GM12878 (cell line): ENCODE measurements around the gene FPGS. TPM values are rescaled to one million over a fixed set of nuclear protein-coding genes. Genes with fewer than 3 reads are reported as not detected.

Source experiments
- BACH1 ChIP-seq: fragments of 450-650 bp; IDR thresholded peaks from 2 replicates; pipeline ENCODE4 v1.6.1; 2017; ENCODE audit warnings: mild to moderate bottlenecking, borderline replicate concordance
- CBFB ChIP-seq: IDR thresholded peaks from 2 replicates; pipeline ENCODE4 v1.6.1; 2016; ENCODE audit warnings: antibody characterized with exemption, low read depth
- HDGF ChIP-seq: fragments of 450-650 bp; IDR thresholded peaks from 2 replicates; pipeline ENCODE4 v1.6.1; 2016; ENCODE audit warnings: antibody characterized with exemption
- JUNB ChIP-seq: IDR thresholded peaks from 2 replicates; pipeline ENCODE4 v1.6.1; 2016; ENCODE audit warnings: antibody characterized with exemption, mild to moderate bottlenecking
- KAT2A ChIP-seq: conservative IDR thresholded peaks from 2 replicates; pipeline ENCODE4 v1.6.1; 2011; ENCODE audit warnings: low read depth, low read length; ENCODE audit not compliant: control insufficient read depth
- KLF5 ChIP-seq: fragments of 450-650 bp; IDR thresholded peaks from 2 replicates; pipeline ENCODE4 v1.6.1; 2014; ENCODE audit warnings: mild to moderate bottlenecking; ENCODE audit not compliant: partially characterized antibody
- MYB ChIP-seq: fragments of 150-350 bp; IDR thresholded peaks from 2 replicates; pipeline ENCODE4 v1.6.1; 2014; ENCODE audit warnings: mild to moderate bottlenecking, low read depth, low read length, borderline replicate concordance
- NFYA ChIP-seq: IDR thresholded peaks from 2 replicates; pipeline ENCODE4 v1.6.1; 2011; ENCODE audit warnings: low read depth, mild to moderate bottlenecking, low read length, improper control_type of control experiment, borderline replicate concordance
- RAD21 ChIP-seq: IDR thresholded peaks from 2 replicates; pipeline ENCODE4 v1.6.1; 2011; ENCODE audit warnings: mild to moderate bottlenecking, low read depth, low read length, moderate library complexity; ENCODE audit not compliant: insufficient read depth
- ZNF24 ChIP-seq: fragments of 450-650 bp; IDR thresholded peaks from 2 replicates; pipeline ENCODE4 v1.6.1; 2017; ENCODE audit warnings: antibody characterized with exemption, mild to moderate bottlenecking
- ZNF592 ChIP-seq: fragments of 450-650 bp; IDR thresholded peaks from 2 replicates; pipeline ENCODE4 v1.6.1; 2017; ENCODE audit warnings: mild to moderate bottlenecking, moderate library complexity
- polyA plus RNA-seq, 11 experiments: library from polyadenylated mRNA; depleted of rRNA in 4 of 11; unstranded in 6 of 11; stranded (reverse) in 5 of 11; fragments of >200 nt; fragmentation: Nextera tagmentation in 4 of 11; fragmentation: Illumina TruSeq in 1 of 11; extraction: Ambion mirVana in 4 of 11; extraction: Trizol in 1 of 11; gene quantifications; 1 replicate in 1 of 11; 2 replicates in 10 of 11; pipeline versions ENCODE4 v1.2.1 to v1.2.3, GENCODE V29; 2011 to 2016; ENCODE audit warnings: inconsistent platforms in 2 of 11, missing spikeins in 2 of 11, low read depth in 1 of 11
- total RNA-seq, 4 experiments: library from RNA; depleted of rRNA in 3 of 4; stranded (reverse); fragments of >200 nt in 3 of 4; fragmentation: Illumina TruSeq in 1 of 4; extraction: Trizol in 1 of 4; gene quantifications; 2 replicates each; pipeline versions ENCODE4 v1.2.1 to v1.2.3, GENCODE V29; 2013 to 2021
- TF ChIP-seq, protein P1 (sequence below): fragments of 450-650 bp; IDR thresholded peaks from 2 replicates; pipeline ENCODE4 v1.6.1; 2017; ENCODE audit warnings: borderline replicate concordance
- TF ChIP-seq, protein P2 (sequence below): fragments of 450-650 bp; IDR thresholded peaks from 2 replicates; pipeline ENCODE4 v1.6.1; 2016; ENCODE audit warnings: mild to moderate bottlenecking
- TF ChIP-seq, protein P3 (sequence below): fragments of 450-650 bp; formaldehyde crosslinking; IDR thresholded peaks from 2 replicates; pipeline ENCODE4 v1.4.0; 2022; ENCODE audit warnings: mild to moderate bottlenecking, moderate library complexity

Gene FPGS
- total and polyA plus RNA-seq, 10 of the 15 experiments (the other 5 are each of a cell fraction or from before 2014, with no cell fraction given), result 1.2 to 127 (median 80.4) TPM

DNA sequence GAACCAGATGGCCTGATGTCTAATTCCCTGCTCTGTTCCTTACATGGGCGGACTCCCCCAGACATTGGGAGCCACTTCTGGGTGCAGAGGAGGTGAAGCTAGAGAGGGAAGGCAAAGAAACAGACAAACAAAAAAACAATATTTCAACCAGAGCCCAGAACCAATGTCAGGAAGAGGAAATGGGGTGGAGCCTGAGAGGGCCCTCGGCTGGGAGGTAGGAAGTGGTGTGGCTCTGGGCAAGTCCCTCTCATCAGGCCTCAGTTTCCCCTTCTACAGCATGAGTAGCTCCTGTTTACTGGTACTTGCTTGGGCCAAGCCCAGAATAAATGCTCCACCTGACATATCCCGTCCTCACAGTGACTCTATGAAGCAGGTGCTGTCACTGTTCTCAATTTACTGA, 35.3 kb upstream of the FPGS start (continued):
- TF ChIP-seq, protein P1, sequence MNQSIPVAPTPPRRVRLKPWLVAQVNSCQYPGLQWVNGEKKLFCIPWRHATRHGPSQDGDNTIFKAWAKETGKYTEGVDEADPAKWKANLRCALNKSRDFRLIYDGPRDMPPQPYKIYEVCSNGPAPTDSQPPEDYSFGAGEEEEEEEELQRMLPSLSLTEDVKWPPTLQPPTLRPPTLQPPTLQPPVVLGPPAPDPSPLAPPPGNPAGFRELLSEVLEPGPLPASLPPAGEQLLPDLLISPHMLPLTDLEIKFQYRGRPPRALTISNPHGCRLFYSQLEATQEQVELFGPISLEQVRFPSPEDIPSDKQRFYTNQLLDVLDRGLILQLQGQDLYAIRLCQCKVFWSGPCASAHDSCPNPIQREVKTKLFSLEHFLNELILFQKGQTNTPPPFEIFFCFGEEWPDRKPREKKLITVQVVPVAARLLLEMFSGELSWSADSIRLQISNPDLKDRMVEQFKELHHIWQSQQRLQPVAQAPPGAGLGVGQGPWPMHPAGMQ, result no peak
- no peak for TF ChIP-seq MYB
- TF ChIP-seq NFYA, result no peak
- no peak for TF ChIP-seq KLF5
- TF ChIP-seq, protein P2, sequence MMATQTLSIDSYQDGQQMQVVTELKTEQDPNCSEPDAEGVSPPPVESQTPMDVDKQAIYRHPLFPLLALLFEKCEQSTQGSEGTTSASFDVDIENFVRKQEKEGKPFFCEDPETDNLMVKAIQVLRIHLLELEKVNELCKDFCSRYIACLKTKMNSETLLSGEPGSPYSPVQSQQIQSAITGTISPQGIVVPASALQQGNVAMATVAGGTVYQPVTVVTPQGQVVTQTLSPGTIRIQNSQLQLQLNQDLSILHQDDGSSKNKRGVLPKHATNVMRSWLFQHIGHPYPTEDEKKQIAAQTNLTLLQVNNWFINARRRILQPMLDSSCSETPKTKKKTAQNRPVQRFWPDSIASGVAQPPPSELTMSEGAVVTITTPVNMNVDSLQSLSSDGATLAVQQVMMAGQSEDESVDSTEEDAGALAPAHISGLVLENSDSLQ, result no peak
- no peak for TF ChIP-seq HDGF
- no peak for TF ChIP-seq KAT2A
- no peak for TF ChIP-seq ZNF24
- TF ChIP-seq CBFB, result no peak
- no peak for TF ChIP-seq ZNF592
- TF ChIP-seq RAD21, result no peak
- no peak for TF ChIP-seq JUNB
- TF ChIP-seq, protein P3, sequence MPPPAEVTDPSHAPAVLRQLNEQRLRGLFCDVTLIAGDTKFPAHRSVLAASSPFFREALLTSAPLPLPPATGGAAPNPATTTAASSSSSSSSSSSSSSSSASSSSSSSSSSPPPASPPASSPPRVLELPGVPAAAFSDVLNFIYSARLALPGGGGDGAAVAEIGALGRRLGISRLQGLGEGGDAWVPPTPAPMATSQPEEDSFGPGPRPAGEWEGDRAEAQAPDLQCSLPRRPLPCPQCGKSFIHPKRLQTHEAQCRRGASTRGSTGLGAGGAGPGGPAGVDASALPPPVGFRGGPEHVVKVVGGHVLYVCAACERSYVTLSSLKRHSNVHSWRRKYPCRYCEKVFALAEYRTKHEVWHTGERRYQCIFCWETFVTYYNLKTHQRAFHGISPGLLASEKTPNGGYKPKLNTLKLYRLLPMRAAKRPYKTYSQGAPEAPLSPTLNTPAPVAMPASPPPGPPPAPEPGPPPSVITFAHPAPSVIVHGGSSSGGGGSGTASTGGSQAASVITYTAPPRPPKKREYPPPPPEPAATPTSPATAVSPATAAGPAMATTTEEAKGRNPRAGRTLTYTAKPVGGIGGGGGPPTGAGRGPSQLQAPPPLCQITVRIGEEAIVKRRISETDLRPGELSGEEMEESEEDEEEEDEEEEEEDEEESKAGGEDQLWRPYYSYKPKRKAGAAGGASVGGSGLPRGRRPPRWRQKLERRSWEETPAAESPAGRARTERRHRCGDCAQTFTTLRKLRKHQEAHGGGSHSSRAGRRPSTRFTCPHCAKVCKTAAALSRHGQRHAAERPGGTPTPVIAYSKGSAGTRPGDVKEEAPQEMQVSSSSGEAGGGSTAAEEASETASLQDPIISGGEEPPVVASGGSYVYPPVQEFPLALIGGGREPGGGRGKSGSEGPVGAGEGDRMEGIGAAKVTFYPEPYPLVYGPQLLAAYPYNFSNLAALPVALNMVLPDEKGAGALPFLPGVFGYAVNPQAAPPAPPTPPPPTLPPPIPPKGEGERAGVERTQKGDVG (CRISPR knock-in tag), result no peak
- TF ChIP-seq BACH1, result no peak
